Mesothelial cell of epicardium (in vitro differentiated cells): Measurements from ENCODE around the gene GPR84. TPM values are rescaled to one million over a fixed set of nuclear protein-coding genes. Genes with fewer than 3 reads are reported as not detected.

Source experiments
- DNase-seq, 2 experiments: peaks; one replicate each; pipeline ENCODE4 v3.0.0; 2021; ENCODE audit warnings: low spot score in 2 of 2; ENCODE audit not compliant: unreplicated experiment in 2 of 2
- H3K27ac Mint-ChIP-seq: 2 replicates; pipeline ENCODE4 v1.8.0; 2021; ENCODE audit warnings: mixed read lengths
- H3K27me3 Mint-ChIP-seq: 2 replicates; pipeline ENCODE4 v1.8.0; 2021; ENCODE audit warnings: low read depth, mixed read lengths
- H3K36me3 Mint-ChIP-seq: 2 replicates; pipeline ENCODE4 v1.8.0; 2021; ENCODE audit warnings: mixed read lengths
- H3K4me1 Mint-ChIP-seq: 2 replicates; pipeline ENCODE4 v1.8.0; 2021; ENCODE audit warnings: mixed read lengths
- H3K4me3 Mint-ChIP-seq: 2 replicates; pipeline ENCODE4 v1.8.0; 2021; ENCODE audit warnings: mild to moderate bottlenecking, moderate library complexity, mixed read lengths
- H3K9me3 Mint-ChIP-seq: 2 replicates; pipeline ENCODE4 v1.8.0; 2021; ENCODE audit warnings: mixed read lengths
- CTCF ChIP-seq: fragments of 200-600 bp; sonication (generic); IDR thresholded peaks from one replicate; pipeline ENCODE4 v1.5.0; 2021; ENCODE audit warnings: antibody characterized with exemption; ENCODE audit not compliant: unreplicated experiment
- total RNA-seq: library from RNA; stranded (reverse); gene quantifications from 3 replicates; pipeline ENCODE4 v1.2.1, GENCODE V29; 2021

The GPR84 gene
- total RNA-seq: 0.18 to 0.32 TPM (median 0.24 TPM) in 3 replicates

- DNase-seq: no peak
Measured at GRCh38 chr12:54364413-54364812, at the start of gene GPR84. Gene GPR84 (minus strand): TSS chr12:54364486. CDS start chr12:54363851, 635 bp downstream.

GRCh38 chr12:54413284-54414190, 49.3 kb upstream of the GPR84 start:
- no peak overlapping the region for H3K4me3 Mint-ChIP-seq
- no peak for DNase-seq
- H3K9me3 Mint-ChIP-seq: no peaks in the 10 kb centered on the region
- peaks cover 6% of the 10 kb centered on the region for H3K36me3 Mint-ChIP-seq
- H3K4me1 Mint-ChIP-seq: peaks cover 12% of the 10 kb centered on the region
- no peaks in the 10 kb centered on the region for H3K27me3 Mint-ChIP-seq
- no peak for TF ChIP-seq CTCF
- H3K27ac Mint-ChIP-seq: no peak overlapping the region

More at GRCh38 chr12:54364413-54364812, at the start of gene GPR84:
- H3K36me3 Mint-ChIP-seq: no peaks in the 10 kb centered on the region
- peaks cover 36% of the 10 kb centered on the region for H3K4me1 Mint-ChIP-seq
- no peak within 1 kb of the TSS for H3K27ac Mint-ChIP-seq
- no peaks in the 10 kb centered on the region for H3K27me3 Mint-ChIP-seq
- no peaks in the 10 kb centered on the region for H3K9me3 Mint-ChIP-seq
- H3K4me3 Mint-ChIP-seq: no peak within 1 kb of the TSS
- TF ChIP-seq CTCF: no peak

- H3K36me3 Mint-ChIP-seq: peaks cover 9% of the 10 kb centered on the region
- H3K27ac Mint-ChIP-seq: no peak overlapping the region
- DNase-seq: no peak
- TF ChIP-seq CTCF: no peak
- H3K27me3 Mint-ChIP-seq: no peaks in the 10 kb centered on the region
- peaks cover 9% of the 10 kb centered on the region for H3K4me1 Mint-ChIP-seq
- H3K4me3 Mint-ChIP-seq: no peak overlapping the region
- H3K9me3 Mint-ChIP-seq: no peaks in the 10 kb centered on the region
Measured at GRCh38 chr12:54412786-54413185, 48.5 kb upstream of the GPR84 start.

- Mint-ChIP-seq H3K4me3 (no peak overlapping the region), H3K27me3 (no peaks in the 10 kb centered on the region), H3K27ac (no peak overlapping the region), H3K36me3 (peaks cover 11% of the 10 kb centered on the region), H3K9me3 (no peaks in the 10 kb centered on the region), H3K4me1 (peaks cover 6% of the 10 kb centered on the region)
- TF ChIP-seq CTCF: no peak
- no peak for DNase-seq
Measured at GRCh38 chr12:54412348-54412747, 48.1 kb upstream of the GPR84 start.

- no peaks in the 10 kb centered on the region for H3K9me3 Mint-ChIP-seq
- no peaks in the 10 kb centered on the region for H3K4me1 Mint-ChIP-seq
- no peaks in the 10 kb centered on the region for H3K27me3 Mint-ChIP-seq
- H3K36me3 Mint-ChIP-seq: peaks cover 18% of the 10 kb centered on the region
- no peak overlapping the region for H3K27ac Mint-ChIP-seq
- no peak overlapping the region for H3K4me3 Mint-ChIP-seq
- DNase-seq: no peak
- no peak for TF ChIP-seq CTCF
Measured at GRCh38 chr12:54411391-54412241, 47.3 kb upstream of the GPR84 start.
